DMS153 (cell line): ENCODE results near the gene RNF34.

ENCODE experiments used
- DNase-seq: peaks from one replicate; lab custom pipeline; 2025; lab: John Stamatoyannopoulos, UW

The RNF34 gene

GRCh38 chr12:121467638-121468498, 68.0 kb downstream of the RNF34 start:
- DNase-seq: no peak

- DNase-seq: no peak
Observed at GRCh38 chr12:121468499-121468801, 68.5 kb downstream of the RNF34 start.

- no peak for DNase-seq
Observed at GRCh38 chr12:121470751-121471150, 70.8 kb downstream of the RNF34 start.

- no peak for DNase-seq
Observed at GRCh38 chr12:121472150-121472905, 72.4 kb downstream of the RNF34 start.
